Heart left ventricle (tissue), 13 donors: ENCODE results near the gene DOK7.
A peak's percentile ranks its signal among the peaks of the same experiment; 100 is the strongest.

Source experiments
- CTCF ChIP-seq, 12 donors: fragments of 200-600 bp; sonication (generic) in 4 of 12; IDR thresholded peaks; one replicate each; pipeline versions ENCODE4 v1.5.0 to v1.8.0; 2018 to 2022; ENCODE audit warnings: antibody characterized with exemption in 12 of 12, mild to moderate bottlenecking in 5 of 12
- POLR2A ChIP-seq, 2 donors: fragments of 450-650 bp; IDR thresholded peaks; one replicate each; pipeline ENCODE4 v1.6.1; 2017; ENCODE audit warnings: antibody characterized with exemption in 2 of 2, mild to moderate bottlenecking in 2 of 2, moderate library complexity in 2 of 2
- donor health status: ischemic (EF 13 %, LVEDD 7.1; RV severe dilation, severe dysfunction).
- donor health status: DM: no; HTN: yes; CAD: no.
- donor health status: DM: no; HTN: no; CAD: no.
- donor health status: ischemic (EF 25% LVEDD 6.9; RV normal size, moderate dysfunction).
- donor health status: ischemic (EF 25% LVEDD 5.7; RV mildly dilated, moderate dysfunction).
- donor health status: ischemic (EF 35%, LVEDD 5.7; RV mildly dilated, moderate dysfunction).
- donor health status: nonischemic (EF 11% LVEDD 7.7; RV severe dilation, severe dysfunction).
- donor health status: DM: yes; HTN: yes; CAD: no.
- donor health status: PGD.
- donor health status: ischemic (EF 29% LVEDD 5.4; RV normal size, mild dysfunction).
- donor health status: nonischemic (EF 23%, LVEDD 6.1; RV moderate dilation, normal function).

- TF ChIP-seq CTCF (IDR thresholded peaks at IDR 0.05) (no peak), POLR2A (IDR thresholded peaks at IDR 0.05) (peak; percentile 43)
Measured at GRCh38 chr4:3462790-3463415, at the start of gene DOK7.
